Smooth muscle cell of the brain vasculature (primary cell): ENCODE measurements around the gene ARMC2.
"Not testable (repeated sequence)": the region's sequence is repeated elsewhere in the genome, so short reads cannot be mapped to it uniquely, and the experiment has no call there.

Source experiments
- DNase-seq: peaks from one replicate; pipeline ENCODE4 v3.0.0-alpha.2; 2012; ENCODE audit warnings: low read depth, low spot score

ARMC2 gene

DNA sequence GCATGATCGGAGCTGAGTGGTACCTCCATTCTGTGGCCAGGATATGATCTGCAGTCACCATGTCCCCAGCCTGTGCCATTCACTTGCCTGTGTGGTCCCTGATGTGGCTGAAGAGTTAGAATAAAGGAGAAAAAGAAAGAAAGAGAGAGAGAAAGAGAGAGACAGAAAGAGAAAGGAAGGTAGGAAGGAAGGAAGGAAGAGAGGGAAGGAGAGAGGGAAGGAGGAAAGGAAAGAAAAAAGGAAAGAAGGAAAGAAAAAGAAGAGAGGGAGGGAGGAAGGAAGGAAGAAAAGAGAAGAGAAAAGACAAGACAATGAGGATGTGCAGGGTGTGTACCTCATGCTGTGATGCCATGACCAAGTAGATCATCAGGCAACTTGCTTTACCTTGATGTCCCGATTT lies 22.1 kb downstream of the ARMC2 start:
- DNase-seq = no peak

DNA sequence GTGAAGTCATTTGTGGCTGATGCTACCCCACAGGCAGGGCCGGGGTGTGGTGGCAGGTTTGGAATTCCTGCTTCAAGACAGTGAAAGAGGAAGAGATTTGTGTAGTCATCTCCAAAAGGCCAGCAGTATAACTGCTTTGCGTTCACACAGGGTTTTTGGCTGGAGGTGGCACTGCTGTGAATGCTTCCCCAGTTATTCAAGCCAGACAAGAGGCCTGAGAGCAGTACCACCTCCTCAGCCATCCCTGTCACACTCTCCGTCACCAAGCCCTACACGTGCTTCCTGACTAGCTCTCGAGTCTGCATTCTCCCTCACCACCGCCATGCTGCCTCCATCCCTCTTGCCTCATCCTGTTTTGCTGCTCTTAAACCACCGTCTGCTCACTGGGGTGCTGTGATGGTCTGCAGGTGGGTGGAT lies 23.9 kb downstream of the ARMC2 start:
- DNase-seq = no peak

DNA sequence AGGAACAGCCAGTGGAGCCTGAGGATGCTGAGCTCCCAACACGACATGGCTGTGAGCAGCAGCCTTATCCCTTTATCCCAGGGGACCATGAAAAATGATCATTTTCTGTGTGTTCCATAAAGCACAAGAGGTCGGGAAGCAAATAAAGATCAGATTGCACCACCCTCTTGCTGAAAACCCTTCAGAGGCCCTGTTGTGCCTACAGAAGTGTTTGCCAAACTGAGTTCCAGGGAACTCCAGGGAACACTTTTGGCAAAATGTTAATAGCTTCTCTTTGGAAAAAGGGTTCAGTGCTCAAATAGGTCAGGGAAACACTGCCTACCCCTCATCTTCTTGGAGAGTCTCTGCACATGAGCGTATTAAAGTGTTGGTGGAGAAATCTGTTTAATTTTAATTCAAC lies 24.4 kb downstream of the ARMC2 start:
- no peak for DNase-seq

DNA sequence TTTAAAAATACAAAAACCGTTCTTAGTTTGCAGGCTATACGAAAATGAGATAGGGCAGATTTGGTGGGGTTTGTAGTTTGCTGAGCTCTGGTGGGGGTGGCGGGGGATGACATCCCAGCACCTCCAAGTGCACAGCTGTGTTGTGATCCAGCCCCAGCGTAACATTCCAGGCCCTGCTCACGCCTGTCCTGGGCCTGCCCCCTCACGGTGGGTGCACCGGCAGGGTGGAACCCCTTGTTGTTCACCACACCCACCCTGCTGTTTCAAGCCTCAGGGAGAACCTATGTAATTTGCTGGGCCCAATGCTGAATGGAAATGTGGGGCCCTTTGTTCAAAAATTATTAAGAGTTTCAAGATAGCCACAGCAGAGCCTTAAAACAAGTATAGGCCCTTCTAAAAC lies 25.0 kb downstream of the ARMC2 start:
- no peak for DNase-seq

DNA sequence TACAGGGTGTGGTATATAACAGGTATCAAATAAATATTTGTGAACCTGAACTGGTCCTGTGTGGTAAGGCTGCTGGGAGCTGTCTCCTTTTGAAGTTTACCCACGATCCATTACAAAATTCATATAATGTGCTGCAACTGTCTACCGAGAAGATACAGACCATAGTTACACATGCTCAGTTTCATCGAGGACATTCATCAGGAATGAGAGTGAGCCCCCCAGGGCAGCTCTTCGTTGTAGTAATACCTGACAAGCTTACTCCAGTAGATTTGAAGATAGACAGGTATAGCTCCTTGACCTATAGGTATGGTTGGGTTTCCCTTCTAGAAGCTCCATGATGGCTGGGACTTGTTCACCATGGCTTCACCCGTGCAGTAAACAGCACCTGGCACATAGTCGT lies 25.7 kb downstream of the ARMC2 start:
- no peak for DNase-seq

DNA sequence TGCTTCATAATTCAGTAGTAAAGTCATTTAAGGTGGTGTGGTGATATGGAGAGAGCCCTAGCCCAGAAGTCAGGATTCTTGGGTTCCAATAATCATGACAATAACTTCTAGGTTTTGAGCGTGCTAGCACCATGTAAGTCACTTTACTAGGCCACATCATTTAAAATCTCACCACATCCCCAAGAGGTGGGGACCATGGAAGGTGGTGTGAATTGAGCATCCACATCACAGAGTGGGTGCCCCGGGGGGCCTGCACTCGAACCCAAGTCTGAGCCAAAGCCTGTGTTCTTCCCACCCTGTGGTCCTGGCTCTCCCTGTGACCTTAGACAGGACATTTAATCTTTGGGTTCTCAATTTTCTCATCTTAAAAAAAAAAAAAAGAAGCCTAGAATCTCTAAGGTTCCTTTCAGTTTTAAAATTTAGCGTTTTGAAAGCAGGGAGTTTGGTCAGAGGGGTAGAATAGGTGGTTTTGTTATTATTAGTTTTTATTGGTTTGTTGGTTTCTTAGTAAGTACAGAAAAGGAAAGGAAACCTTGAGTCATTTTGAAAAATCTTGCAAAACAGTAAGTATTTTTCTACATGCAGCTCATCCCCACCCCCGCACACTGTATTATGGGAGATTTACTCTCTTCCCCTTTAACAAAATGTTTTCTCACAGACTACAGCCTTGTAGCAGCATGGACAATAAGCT lies 26.4 kb downstream of the ARMC2 start:
- no peak for DNase-seq

DNA sequence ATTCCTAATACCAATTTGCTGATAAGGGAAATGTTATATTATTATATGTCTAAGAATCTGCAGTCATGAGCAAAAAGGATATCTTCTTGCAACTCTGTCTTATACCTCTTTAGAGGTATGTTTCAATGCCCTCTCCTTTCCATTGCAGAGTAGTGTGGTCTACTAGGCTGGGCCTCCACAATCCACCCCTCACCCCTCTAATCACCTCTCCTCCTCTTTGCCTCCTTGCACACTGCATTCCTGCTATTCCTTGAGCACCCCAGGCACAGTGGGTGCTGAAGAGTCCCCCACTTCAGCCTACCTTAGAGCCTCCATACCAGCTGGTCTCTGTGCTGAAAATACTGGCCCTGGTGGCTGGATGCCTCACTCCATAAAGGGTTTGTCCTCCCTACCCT lies 26.9 kb downstream of the ARMC2 start:
- no peak for DNase-seq

DNA sequence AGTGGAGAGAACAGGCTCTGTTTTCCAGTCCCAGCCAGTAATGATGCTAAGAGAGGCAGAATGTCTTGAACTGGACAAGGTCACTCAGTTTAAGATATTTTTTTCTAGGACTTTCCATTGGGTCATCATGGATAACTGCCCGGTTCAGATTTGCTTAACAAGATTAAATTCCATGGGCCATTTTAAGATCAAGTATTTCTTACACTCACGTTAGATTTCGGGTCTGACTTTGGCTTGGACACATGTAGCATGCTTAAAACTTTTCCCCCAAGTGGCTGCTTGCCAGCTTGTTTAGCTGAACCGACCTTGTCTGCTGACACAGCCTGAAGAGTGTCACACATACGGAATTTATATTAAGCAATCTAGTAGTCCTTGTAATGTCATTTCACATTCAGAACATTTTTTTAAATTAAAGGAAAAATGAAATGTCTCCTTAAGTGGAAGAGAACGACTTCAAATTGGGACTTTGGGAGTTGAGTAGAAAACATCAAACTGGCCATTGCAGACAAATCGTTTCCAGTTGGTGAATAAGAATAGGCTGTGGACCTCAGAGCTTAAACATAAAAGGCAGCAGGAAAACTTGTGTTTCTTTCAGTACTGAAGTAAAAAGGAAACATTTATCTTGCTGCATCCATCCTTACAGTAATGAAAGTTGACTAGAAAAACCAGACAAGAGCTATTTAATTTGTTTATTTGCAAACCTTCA lies 29.0 kb downstream of the ARMC2 start:
- DNase-seq = no peak

DNA sequence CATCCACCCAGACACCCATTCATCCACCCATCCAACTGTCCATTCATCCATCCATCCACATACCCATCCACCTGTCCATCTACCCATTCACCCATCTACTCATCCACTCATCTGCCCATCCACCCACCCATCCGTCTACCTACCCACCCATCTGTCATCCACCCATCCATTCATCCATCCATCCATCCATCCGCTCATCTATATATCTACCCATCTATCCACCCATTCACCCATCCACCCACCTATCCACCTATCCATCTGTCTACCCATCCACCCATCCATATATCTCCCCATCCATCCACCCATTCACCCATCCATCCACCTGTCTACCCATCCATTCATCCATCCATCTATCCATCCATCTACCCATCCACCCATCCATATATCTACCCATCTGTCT lies 30.7 kb downstream of the ARMC2 start:
- DNase-seq = no peak

DNA sequence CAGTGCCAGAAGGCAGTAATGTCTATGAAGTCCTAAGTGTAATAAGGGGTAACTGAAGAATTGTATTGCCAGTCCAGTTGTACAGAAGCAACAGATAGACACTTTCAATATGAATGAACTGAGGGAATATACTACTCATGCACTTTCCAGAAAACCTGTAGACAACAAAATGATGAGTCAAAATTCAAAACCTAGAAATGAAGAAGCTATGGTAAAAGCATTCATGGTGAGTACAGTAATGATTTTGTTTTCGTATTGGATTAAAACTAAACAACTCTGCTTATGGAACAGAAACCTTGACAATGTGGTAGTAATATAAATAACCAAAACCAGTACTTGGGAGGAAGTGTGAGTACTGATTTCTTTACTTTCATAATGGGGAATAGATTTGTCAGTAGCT lies 35.0 kb downstream of the ARMC2 start:
- DNase-seq = no peak

DNA sequence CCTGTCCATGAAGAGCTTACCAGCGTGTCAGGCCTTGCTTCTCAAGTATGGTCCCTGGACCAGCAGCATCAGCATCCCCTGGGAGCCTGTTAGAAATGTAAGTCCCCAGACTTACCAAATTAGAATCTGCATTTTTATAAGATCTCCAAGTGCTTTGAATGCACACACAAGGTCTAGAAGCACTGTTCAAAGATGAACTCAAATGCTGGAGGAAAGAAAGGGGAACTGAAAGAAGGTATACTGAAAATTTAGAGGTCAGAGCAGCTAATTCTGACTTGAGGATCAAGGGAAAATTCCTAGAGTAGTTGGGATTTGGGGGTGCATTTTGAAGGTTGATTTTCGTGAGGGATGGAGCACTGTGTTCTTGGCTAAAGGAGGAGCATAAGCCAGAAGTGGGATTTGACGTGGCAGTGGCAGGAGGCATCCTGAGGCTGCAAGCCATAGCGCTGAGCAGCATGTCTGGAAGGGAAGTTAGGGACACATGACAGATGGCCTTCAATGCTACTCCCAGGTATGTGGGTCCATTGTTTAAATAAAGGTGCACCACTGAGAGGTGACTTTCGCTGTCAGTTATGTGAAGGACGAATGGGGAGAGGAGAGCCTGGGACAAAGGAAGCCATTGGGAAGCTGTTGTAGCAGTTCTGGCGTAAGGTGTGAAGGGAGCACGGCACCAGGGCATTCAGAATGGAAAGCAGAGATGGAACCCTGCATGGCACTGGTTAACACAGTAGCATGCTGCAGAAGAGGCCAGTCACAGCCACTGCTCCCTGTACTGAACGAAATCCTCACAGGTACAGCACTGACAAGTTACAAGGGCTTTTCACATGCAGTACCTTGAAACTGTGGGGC lies 36.2 kb downstream of the ARMC2 start:
- DNase-seq = no peak

DNA sequence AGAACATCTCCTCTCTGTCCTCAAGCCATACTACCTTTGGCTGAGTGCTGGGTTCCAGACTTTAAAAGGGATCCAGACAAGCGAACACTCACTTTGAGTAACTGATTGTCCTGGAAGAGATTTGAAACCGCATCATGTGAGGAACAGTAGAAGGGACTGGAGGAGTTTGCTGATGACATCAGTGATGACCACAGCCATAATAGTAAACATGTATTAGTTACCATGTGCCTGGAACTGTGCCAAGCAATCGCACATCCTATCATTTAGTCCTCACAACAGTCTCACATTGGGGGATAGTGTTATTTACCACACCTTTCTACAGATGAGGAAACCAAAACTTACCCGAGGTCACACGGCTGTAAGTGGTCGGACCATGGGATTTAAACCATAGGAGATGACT lies 39.8 kb downstream of the ARMC2 start:
- no peak for DNase-seq

DNA sequence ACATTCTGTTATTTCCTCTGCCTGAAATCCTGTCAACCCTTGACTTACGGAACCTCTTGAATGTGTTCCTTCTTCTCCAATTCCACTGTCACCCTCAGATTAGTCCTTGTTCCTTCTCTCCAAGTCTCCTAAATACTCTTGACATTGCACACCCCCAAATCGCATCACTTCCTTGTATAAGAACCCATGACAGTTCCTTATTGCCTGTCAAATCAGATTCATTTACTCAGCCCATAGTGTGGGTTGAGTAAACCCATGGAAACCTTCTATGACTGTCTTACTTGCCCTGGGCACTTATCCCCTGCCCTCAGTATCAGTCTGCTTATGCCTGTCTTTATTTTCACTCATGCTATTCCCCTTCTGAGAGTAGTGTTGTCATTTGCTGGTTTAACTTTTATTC lies 40.5 kb downstream of the ARMC2 start:
- DNase-seq = no peak

DNA sequence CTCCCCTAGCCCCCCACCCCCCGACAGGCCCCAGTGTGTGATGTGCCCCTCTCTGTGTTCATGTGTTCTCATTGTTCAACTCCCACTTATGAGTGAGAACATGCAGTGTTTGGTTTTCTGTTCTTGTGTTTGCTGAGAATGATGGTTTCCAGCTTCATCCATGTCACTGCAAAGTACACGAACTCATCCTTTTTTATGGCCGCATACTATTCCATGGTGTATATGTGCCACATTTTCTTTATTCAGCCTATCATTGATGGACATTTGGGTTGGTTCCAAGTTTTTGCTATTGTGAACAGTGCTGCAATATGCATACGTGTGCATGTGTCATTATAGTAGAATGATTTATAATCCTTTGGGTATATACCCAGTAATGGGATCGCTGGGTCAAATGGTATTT lies 42.7 kb downstream of the ARMC2 start:
- not testable (repeated sequence) for DNase-seq

DNA sequence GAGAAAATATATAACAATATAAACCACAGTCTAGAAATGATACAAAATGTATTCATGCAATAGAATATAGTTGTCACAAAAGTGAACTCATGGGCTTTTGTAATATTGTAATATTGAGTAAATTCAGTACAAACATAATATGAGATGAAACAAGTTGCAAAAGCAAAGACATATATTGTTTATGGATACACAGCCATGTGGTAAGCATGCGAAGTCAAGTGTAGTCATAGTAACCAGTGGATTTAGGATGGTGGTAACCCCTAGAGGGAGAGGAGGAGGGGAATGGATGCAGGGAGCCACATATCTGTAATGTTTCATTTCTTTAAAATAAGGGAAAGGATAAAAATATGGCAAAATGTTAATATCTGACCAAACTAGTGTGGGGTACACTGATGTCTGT lies 47.3 kb downstream of the ARMC2 start:
- DNase-seq = no peak

DNA sequence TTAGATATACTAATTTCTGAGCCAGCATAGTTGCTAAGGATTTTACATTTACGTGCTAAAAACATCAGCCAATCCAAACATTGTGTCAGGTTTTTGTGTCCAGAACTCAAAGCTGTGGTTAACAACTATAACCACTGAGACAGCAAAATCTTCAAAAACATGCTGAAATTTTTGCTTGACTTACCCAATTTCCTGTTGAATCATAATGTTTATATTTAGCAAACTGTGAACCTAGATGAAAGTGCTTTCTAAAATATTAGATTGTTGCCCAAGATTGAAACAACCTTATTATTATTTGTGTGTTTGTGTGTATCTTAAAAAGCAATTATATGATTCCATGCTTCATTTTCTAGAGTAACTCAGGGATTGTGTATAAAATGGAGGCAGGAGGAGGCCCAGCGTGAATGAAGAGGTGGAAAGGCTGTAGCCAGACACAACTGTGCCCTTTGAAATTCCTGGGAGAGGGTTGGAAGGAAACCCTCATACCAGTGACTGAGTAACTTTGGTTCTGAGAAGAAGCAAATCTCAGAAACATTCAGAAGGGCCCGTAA lies 48.0 kb downstream of the ARMC2 start:
- DNase-seq = peak; percentile 59

DNA sequence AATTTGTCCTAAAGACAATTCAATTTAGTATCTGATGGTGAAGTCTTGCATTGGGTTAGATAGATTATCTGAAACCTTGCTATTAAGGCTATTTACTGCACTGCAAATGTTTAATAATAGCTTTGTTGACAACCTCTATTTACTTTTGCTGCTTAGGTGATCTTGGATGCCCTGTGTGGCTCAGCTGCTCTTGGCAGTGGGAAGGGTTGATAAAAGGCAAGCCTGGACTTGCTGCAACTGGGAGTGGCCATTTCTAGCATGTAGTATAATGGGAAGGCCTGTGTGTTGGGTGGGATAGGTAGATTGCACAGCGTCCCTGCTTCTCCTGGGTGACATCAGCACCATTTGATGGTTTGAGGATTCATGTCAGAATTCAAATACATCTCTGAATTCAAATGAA lies 49.1 kb downstream of the ARMC2 start:
- no peak for DNase-seq

DNA sequence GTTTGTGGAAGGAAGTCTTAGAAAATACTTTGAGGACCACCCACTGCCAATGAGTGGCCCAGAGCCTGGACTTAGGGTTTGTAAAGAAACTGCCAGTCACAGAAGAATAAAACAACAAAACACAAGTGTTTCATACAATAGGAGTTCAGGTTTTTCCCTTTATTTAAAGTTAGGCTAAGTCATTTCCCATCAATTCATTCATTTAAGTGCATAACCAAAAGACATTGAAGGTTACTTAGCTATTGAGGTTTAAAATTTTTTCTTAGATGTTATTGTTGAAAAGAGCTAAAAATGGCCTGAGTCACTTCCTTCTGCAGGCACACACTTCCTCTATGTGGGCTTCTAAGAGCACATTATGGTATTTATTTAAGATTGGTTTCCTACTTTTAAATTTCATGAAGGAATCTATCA lies 54.2 kb downstream of the ARMC2 start:
- DNase-seq = peak; percentile 15

DNA sequence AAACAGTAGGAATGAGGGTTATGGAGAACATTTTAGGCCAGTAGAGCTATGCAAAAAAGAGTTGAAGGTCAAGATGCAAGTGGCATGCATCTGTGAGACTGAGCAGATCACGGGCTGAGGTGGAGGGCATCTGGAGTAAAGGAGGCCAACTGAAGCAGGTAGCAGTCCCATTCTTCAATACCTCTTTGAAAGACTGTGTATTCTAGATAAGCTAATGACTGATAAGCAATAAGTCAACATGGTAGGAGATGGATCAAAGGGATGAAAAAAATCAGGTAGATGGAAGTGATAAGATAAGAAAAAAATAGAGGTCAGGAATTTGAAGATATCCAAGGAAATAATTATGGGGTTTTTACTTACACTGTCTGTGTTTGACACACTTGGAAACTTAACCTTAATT lies 55.6 kb downstream of the ARMC2 start:
- DNase-seq = no peak

DNA sequence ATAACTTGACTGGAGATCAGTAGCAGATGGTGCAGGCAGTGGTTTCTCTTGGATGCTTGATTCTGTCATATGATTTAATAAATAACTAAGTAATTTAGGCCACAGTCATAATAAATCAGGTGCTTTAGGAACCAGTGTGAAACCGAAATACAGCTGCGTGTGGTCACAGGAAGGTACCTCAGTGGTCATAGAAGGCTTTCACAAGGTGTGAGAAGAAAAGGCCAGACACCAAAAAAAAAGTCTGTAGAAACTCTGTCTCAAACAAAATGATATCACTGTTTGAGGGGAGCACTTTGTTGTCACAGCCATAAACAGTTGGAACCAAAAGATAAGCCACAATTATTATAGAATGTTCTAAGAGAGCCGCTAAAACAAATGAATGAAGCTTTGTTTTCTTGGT lies 56.5 kb downstream of the ARMC2 start:
- DNase-seq = no peak

DNA sequence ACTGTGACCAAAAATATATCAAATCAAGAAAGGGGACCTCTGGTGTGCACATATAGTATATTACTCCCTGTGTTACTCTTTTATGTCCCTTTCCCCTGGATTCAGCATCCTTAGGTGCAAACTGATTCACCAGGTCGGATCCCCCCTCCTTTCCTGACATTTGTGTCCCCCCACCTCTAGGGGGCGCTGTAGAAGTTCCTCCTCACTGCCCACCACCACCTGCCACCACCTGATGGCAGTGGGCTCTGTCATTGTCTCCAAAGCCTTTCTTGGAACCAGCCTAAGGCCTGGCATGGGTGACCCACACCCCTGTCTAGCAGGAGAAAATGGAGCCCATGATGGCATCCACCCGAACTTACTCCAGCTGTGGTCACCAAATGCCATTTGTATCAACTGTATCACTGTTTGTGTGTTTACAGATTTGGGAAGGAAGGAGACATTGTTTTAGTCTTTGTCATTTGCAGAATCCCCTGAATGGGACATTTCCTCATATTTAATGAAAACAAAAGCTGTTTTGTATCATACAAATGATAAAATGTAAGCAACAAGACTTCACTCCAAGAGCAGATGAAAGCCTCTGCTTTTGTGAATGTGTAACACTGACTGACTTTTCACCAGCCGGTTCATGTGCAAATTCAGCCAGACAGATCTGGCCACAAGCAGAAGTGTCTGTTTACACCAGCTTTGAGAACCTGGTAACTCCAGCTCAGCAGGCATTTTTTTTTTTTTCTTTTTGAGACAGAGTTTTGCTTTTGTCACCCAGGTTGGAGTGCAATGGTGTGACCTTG lies 66.2 kb downstream of the ARMC2 start:
- no peak for DNase-seq

DNA sequence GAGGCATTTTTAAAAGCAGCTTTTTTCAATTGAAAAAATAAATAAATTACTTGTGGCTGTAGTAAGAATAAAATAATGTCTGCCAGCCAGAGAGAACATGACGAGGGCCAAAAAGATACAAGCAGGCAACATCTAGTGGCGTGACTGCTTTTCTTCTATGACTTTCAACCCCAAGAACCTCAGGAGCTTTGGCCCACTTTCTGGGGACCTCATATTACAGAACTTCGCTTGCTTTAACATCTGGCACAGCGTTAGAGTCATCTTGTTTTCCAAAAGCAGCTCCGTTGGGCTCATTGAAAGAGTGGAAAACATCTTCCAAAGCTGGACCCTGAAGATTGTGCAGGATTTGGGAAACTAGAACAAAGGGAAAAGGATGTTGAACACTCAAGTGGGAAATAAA lies 67.0 kb downstream of the ARMC2 start:
- DNase-seq = no peak
